DOHH2 (cell line): ENCODE data around the gene MSX1.

Experiments
- CTCF ChIP-seq: fragments of 200-600 bp; sonication (generic); IDR thresholded peaks from one replicate; pipeline ENCODE4 v1.5.1; 2014; ENCODE audit warnings: antibody characterized with exemption, mild to moderate bottlenecking, low read depth, low read length; ENCODE audit not compliant: poor library complexity, severe bottlenecking
- EZH2phosphoT487 ChIP-seq: fragments of 200-600 bp; sonication (generic); IDR thresholded peaks from 2 replicates; pipeline ENCODE4 v1.6.1; 2017; ENCODE audit warnings: borderline replicate concordance, mild to moderate bottlenecking, antibody characterized with exemption, low read length, moderate library complexity, mixed read lengths

- TF ChIP-seq CTCF = no peak
- TF ChIP-seq EZH2phosphoT487 = no peak
Measured at GRCh38 chr4:4838936-4839810, 20.3 kb upstream of the MSX1 start.
